NCI-H2196 (cell line): ENCODE measurements around the gene SFXN5.

Experiments used
- DNase-seq: peaks from one replicate; lab custom pipeline; 2025; ENCODE audit not compliant: unreplicated experiment; lab: John Stamatoyannopoulos, UW

SFXN5 gene

DNA sequence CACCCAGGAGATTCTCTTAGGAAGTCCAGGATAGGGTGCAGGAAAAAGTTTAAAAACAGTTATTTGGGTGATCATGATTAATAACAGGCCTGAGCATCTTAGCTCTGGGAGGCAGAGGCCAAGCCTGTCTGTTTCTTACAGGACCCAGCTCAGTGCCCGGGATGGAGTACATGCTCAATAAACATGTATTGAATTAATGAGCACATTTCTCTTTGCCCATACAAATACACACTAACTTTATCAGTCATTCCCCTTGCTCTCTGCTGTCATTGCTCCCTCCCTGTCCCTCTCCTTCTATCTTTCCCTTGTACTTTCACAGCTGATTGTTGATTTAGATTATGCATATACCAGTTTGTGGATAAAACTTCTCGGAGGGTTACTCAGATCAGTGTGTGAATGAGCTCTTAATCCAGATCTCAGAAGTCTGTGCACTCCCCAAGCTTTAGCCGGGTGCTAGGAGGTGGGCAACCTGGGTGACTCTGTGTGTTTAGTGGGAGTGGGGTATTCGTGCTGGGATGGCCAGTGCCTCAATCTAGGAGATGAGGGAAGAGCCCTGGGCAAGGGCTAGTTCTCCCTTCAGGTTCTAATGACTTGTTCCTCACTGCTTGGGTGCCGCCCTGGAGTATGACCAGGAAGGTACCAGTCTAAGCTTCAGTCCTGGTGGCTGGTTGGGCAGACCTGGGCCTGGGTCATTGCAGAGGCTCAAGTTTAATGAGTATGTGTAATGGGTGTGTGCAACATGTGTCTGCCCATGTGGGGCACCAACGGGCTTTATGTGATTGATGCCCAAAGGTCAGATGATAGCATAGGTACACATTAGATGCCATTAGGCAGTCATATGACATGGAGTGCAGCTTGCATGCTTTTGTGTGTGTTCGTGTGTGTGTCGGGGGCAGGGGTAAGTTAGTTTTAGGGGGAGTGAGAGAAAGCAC, 143.6 kb downstream of the SFXN5 start:
- DNase-seq: no peak

DNA sequence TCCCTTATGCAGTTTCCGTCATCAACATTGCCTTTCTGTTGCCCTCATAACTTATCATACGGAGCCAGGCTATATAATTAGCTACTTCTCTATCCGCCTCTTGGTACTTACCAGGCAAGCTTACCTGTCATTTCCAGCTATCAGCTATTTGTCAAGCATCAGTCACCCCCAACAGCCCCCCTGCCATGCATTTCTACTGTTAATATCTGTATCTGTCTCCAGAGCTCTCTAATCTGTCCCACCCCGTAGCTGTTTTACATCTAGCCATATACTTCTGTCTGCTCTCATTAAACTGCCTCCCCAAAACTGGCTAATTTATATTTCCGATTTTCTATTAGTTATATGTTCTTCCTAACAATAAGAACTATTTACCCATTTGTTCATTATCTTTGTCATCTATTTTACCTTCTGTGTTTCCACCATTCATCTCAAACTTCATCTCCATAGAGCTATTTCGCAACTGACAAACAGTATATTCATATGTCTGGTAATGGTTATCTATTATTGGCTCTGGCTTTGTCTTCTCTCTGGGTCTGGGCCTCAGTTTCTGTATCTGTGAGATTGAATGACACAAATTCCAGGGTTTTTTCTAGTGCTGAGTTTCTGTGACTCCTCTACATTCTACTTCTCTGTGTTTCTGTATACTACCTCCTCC, 144.6 kb downstream of the SFXN5 start:
- DNase-seq: no peak

DNA sequence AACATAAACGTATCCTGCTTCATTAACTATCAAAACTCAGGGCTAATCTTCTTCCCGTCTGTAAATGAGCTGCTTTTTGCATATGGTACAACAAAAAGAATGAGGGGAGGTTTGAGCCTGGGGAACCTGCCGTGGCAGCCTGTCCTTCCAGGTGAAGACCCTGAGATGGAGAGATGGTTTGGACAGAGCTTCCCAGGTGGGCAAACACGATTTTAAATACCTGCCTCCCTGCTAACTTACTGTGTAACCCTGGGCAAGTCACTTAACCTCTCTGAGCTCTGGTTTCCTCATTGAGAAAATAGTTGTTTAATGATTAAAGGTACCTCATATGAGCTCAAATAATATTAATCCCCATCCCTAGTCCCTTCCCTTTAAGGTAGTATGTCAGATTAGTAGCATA, 145.1 kb downstream of the SFXN5 start:
- DNase-seq: no peak

DNA sequence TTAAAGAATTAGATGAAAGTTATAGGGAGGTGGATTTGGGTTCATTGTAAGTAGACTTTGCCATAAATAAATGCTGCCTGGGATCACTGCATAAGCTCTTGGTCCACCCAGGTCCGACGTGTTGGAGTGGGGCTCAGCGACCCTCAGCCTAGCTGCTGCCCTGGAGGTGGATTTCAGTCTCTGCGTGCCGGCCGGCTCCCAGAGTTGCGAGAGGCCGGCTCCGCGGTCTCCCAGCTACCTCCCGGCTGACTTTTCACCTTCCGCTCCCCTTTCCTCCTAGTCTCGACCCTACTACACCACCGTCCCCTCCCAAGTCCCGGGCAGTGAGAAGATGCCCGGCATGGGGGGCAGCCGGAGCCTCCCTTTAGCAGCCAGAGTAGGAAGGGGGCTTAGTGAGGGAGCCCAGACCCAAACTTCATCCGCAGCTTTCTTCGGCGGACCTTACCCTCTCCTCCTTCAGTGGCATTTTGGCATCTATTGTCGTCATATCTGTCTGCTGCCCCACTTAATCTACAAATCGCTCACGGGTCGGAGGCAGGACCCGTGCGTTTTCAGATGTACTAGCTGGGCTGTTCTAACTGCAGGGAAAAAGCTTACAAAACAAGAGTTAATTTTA, 146.1 kb downstream of the SFXN5 start:
- DNase-seq: no peak

DNA sequence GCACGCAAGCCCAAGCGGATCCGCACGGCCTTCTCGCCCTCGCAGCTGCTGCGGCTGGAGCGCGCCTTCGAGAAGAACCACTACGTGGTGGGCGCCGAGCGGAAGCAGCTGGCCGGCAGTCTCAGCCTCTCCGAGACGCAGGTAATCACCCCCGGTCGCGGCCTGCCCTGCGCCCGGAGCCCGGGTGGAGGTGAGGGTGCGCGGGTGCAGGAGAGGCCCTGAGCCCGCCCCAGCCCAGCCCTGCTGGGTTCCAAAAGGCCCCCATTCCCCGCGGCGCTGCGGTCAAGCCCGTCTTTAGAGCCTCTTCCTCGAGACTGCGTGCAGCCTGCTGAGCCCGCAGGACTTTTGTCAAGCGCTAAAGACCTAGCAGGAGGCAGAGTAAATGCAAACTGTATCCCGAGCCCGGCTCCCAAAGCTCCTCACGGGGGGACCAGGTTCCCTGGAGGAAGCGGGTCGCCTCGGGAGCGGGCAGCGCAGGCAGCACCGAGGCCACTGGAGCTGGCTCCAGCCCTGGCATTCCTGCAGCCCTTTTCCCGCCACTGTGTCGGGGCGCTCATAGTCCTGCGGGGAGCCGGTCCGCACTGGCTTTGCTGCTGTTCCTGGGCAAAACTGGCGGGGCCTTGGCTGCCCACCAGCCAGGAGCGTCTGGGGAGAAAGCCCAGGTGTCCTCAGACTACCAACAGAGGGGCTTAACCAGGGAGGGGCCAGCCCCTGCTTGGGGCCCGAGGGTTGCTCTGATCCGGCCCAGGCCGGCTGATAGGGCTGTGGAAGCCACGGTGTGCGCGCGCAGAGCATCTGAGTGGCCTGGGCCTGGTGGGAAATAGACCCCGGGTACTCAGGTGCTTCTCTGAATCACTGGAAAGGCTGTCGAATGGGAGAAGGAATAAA, 146.9 kb downstream of the SFXN5 start:
- no peak for DNase-seq

DNA sequence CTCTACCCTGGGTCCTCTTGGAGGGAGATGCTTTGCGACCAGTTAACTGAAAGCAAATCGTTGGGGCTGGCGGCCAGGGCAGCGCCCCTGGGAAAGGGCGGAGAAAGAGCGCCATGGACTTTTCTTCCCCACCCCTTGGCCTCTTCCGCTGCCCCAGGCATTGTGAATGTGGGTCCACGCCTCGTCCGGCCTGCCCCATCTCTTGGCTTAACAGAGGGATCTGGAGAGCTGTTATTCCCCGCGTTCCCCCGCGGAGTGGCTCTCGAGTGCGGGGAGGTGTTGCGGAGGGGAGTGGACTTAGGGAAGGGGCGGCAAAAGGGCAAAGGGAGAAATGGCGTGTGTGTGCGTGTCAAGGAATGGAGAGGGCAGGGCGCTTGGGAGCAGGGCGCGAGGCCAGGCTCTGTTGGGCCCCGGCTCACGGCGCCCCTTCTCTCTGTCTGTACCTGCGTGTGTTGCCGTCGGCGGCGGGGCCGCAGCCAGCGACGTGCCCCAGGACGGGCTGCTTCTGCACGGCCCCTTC, 147.6 kb downstream of the SFXN5 start:
- no peak for DNase-seq

DNA sequence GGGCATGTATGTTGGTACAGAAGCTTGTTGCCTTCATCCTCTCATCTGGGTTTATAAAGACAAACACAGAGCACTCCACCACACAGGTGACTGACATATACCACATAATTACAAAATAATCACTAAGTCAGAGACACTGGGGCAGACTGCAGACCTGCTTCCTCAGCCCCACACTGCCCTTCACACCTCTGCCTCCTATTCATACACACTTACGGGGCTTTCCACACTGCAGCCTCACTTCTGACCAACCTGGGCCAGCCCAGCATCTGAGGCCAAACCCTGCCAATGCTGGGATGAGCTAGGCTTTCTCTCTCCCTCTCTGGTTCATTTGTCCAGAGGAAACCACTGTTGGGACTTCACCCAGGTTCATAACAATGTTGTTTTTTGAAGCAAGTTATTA, 149.7 kb downstream of the SFXN5 start:
- DNase-seq: no peak

DNA sequence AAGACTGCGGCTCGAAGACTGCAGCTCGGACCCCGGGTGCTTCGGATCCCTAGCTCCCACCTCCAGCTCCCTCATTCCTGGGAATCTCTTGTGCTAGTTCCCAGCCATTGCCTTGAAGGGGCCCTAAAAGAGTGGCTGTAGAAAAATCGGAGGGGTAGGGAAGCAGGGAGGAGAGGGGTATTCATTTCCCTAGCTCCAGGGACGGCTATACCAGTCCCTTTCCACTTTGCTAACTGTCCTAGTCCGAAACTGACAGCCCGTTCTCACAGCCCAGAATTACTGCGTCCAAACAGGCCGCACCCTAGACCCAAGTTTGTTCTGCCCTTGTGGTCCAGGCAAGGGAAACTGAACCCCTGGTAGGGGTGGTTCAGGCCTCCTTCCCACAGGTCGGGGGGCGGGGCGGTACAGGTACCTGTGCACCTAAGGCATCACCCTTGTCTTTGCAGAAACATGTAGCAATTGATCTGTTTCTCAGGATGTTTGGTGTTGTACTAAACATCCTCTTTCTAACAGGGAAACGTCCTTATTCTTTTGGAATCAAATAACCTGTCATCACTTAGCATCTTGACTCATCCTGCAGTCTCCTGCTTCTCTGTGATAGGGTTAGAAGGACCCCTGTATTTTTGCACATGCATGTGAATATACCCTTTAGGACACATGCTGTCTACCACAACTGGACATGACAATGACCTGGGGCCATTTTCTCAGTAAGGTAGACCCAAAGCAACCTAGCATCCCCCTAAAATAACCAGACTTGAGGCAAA, 150.2 kb downstream of the SFXN5 start:
- DNase-seq: no peak

DNA sequence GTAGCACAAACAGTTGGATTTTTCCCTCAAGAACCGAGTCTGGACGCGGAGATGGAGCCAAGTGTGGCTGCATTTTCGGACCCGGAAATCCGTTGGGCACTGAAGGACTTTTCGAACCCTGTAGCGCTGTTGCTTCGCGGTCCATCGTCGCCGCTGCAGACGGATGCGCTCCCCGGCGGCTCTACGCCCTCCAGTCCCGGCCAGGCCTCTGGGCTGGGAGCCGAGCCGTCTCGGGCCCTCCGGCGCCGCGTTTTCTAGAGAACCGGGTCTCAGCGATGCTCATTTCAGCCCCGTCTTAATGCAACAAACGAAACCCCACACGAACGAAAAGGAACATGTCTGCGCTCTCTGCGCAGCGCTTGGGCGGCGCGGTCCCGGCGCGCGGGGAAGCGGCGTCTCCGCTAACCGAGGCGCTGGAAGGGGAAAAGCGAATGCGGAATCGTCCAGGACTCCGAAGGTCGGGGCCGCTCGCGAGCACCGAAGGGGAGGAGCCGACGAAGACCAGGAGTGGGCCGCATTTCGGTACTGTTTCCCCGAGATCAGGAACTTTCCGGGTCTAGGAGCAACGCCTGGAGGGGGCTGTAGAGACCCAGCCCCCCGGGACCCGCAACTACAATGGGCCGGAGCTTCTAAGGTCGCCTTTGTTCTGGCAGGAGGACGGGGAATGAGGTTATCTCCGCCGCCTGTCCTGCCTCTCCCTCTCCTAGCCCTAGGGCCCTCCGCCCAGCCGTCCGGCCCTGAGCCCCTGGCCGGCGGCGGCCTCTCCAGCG, 151.0 kb downstream of the SFXN5 start:
- no peak for DNase-seq

DNA sequence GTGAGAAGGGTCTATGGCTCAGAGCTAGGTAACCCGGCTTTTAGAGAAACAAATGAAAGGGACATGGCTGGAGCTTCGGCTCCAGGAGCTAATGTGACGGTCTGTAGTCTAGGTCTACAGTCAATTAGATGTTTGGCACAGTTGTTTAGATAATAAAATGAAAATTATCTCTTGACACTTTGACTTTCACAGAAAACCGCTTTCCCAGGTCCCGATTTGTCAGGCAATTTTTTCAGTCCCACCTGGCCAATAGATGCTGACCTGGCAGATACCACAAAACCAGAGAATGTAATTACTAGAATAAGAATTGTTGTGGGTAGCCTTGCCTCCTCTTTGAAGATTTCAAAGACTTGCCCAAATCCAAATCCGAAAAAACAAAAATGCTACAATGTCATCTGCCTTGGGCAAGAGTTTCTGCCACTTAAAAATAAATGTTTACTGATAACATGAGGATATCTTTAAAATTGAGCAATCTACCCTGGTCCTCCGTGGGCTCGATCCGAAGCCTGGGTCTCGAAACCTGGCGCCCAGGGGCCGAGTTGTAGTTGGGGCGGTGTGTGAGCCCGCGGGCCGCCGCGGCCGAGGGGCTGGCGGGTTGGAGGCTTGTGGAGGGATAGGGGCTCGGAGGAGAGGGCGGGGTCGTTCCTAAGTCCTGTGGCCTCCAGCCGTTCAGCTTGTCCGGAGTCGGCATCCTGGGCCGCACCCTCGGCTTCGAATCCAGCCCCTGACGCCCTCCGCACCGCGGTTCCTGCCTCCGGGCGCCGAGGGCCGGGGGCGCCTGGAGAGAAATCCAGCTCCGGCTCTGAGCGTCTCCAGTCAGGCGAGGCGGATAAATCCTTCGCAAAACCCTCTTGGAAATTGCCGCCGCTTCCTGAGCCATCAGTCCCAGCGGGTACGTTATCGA, 151.8 kb downstream of the SFXN5 start:
- no peak for DNase-seq

DNA sequence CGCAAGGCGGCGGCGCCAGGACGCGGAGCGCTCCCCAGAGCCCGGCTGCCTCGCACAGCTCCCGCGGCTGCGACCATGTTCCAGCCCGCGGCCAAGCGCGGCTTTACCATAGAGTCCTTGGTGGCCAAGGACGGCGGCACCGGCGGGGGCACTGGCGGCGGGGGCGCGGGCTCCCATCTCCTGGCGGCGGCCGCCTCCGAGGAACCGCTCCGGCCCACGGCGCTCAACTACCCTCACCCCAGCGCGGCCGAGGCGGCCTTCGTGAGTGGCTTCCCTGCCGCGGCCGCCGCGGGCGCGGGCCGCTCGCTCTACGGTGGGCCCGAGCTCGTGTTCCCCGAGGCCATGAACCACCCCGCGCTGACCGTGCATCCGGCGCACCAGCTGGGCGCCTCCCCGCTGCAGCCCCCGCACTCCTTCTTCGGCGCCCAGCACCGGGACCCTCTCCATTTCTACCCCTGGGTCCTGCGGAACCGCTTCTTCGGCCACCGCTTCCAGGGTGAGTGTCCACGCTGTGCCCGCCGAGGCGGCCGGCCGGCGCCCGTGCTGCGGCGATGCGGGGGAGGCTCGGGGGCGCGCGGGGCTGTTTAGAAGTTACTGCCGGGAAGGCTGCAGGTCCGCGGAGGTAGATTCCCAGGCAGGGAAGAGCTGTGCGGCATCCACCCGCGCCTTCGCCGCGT, 153.5 kb downstream of the SFXN5 start:
- DNase-seq: peak; percentile 9

DNA sequence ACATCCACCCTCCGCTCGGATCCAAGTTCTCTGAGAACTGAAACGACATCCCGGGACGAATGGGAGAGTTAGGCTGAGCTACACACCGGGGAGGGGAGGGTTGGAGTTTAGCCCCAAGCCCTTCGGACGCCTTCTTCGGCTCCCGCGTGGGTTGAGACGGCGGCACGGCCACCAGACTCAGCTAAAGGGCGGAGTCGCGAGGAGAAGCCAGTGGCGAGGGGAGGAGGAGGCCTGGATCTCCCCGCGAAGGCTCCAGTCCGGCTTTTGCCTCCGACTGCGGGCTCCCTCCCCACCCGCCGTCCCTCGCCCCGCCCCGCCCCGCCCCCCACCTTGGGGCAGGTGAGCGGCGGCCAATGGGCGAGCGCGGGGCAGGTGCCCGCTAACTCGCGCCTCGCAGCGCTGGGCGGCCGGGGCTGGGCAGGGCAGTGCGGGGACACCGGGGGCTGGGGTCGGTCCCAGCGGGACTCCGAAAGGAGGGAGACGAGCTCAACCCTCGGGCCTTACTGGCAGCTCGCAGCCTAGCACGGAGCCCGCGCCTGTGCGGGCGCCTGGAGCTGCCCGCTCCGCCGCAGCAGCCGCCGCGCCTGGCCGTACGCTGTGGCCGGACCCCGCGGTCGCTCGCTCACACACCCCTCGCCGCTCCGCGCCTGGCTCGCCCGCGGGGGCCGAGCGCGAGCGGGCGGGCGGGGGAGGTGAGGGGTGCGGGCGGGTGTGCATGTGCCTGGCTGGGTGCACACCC, 154.2 kb downstream of the SFXN5 start, which contains the start of gene EMX1:
EMX1 (plus strand) TSS at position 382 of the 739 bp plus-strand sequence; CDS start at position 716, 334 bp downstream.
- peak; percentile 60 for DNase-seq

DNA sequence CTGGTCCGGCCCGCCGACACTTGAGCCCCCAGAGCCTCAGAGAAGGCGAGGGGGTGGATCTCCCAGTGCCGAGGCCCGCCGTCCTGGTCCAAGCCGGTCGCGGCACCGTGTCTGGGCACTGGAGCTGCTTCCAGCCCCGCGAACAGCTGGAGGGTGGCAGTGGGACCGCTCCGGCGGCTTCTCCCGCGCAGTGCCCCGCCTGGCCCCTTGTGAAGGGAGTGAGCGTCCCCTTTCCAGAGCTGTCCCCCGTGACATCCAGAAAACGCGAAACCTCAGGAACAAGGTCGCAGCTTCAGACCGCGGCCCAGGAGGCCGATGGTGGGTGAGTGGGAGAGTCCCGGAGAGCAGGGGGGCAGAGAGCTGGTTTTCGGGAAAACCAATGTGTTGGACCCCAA, 154.8 kb downstream of the SFXN5 start:
- no peak for DNase-seq

DNA sequence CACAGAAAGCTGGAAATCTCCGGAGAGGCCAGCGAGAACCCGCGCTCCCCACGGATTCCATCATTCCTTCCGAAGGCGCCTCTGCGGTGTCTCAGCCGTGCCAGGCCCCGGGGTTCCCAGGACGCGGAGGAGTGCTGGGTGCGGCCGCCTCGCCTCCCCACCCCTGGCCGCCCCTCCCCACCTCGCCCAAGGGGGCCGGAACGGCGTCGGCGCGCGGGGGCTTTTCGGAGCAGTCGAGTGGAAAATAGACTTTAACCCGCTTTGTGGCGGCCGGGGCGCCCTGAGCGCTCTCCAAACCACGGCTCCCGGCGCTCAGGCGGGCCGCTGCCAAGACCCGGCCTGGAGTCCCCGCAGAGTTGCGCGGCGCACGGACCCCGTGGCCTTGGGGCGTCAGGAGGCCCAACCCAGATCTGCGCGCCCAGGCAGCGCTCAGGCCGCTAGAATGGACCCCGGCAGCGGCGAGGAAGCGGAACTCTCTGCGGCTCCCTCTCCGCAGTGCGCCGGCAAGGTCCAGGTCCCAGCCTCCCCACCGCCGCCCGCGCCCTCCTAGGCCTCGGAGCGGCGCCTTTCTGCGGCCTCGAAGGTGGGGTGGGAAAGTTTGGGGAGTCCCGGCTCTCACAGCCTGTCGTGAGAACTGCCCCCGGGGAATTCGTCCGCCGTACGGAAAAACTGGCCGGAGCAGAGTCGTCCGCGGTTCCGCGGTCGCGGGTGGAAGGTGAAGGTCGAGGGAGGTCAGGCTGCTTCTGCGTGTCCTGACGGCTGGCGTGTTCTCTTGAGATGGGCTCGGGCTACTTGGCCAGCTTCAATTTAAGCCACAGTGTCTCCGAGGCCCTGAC, 155.4 kb downstream of the SFXN5 start:
- peak; percentile 47 for DNase-seq

DNA sequence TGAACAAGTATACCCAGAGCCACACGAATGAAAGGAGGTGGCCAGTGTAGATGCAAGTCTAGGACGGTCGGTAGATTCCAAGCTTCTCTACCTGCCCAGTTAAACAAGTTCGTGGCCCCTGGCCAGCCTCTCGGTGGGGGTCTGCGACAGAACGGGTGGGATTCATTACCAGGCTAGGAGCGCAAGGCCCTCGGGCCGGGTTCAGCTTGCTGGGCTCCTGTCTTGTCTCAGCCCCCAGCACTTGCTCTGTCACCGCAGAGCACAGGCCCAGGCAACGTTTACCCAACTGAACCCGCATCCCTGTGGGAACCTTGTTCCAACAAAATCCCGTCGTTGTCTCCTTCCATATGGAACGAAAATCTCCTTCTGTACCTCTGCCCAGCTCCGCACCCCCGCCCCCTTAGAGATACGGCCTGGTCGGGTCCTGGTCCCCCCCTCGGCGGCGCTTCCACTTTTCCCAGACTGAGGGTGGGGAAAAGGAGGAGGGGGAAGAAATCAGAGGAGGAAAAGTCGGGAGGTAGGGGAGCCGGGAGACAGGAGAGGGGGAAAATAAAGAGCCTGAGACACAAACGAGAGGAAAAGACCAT, 156.1 kb downstream of the SFXN5 start:
- no peak for DNase-seq
